Left lobe of liver (tissue), 2 donors: ENCODE measurements around the gene PYY. TPM values are rescaled to one million over a fixed set of nuclear protein-coding genes. Genes with fewer than 3 reads are reported as not detected.

Source experiments
- ATAC-seq: fragments of 200-7000 bp; cut with Tn5 transposase; one replicate; pipeline ENCODE4 v1.9.1; 2020; ENCODE audit warnings: mild to moderate bottlenecking, moderate library complexity
- DNase-seq: peaks from one replicate; pipeline ENCODE4 v3.0.0-alpha.2; 2020; ENCODE audit warnings: low spot score
- total RNA-seq: library from RNA; stranded (reverse); gene quantifications from one replicate; pipeline ENCODE4 v1.2.1, GENCODE V29; 2021
- donor health status: DM: no; HTN: no; CAD: no; lungs with moderate emphysema.
- donor health status: DM: no; HTN: yes; CAD: no.

The PYY gene
- total RNA-seq, 1 donor from 2014 or later = not detected

DNA sequence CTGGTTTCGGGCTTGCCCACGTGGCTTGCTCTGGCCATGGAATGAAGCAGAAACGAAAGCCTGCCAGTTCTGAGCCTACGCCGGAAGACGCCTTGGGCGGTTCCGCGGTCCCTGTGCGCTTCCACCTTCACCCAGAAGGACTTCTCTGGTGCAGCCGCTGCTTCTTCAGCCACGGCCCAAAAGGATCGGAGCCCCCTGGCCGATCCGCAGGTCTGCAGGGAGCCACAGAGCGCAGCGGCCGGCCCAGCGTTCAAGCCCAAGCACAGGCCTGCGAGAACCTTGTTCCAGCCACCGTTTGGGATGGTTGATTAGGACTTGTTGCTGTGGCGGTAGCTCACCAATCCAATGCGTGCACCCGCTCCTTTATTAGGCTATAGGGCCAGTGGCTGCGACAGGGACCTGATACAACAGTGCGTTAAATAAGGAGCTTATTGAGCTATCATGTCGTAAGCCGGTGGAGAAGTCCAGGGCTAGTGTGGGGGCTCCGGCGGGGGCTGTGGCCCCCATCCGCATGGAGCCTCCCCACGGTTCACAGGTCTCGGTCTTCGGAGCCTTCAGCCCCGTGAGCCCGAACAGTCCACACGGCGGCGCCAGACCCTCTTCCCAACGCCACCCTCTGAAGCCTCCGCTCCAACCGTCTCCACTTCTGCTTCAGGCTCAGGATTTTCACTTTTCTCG, 36.3 kb downstream of the PYY start:
- DNase-seq (no peak), ATAC-seq (peak; percentile 85)

DNA sequence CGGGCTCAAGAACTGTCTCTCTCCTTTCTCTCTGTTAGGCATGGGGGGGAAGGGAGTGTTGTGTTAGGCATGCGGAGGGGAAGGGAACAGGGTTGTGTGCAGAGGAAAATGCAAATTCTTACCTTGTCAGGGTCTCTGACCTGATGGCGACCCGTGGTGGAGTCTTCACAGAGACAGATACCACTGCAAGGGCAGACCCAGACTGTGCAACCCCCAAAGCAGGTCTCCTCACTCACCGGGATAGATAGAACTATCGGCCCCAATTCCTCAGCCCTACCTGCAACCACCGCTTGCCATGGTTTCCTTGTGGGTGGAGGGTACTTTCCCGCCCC, 36.8 kb downstream of the PYY start:
- no peak for DNase-seq

GRCh38 chr17:43916385-43916784, 37.4 kb downstream of the PYY start:
- ATAC-seq (no peak), DNase-seq (no peak)

More for the DNA sequence above, 36.8 kb downstream of the PYY start:
- no peak for ATAC-seq

GRCh38 chr17:43915559-43915958, 38.2 kb downstream of the PYY start:
- DNase-seq (no peak), ATAC-seq (no peak)

GRCh38 chr17:43914451-43914850, 39.3 kb downstream of the PYY start:
- no peak for ATAC-seq
- DNase-seq = no peak

DNA sequence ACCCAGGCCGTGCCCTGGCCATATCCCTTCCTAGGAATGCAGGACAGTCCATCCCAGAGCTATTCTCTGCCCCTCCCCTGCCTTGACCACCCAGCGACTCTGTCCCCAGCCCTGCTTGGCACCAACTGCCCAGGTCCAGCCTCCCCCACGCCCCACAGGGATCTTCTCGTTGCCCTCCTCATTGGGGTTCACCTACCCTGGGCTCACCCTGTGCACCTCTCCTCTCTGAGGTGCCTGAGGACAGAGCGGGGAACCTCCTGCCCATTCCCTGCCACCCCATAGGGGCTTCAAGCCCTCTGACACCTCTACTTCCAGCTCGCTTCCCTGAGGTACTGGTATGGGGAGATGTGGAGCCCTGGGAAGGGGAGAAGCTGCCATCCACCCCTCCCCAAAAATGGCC, 40.2 kb downstream of the PYY start:
- ATAC-seq (no peak), DNase-seq (no peak)

- DNase-seq (no peak), ATAC-seq (no peak)
These were observed 41.0 kb downstream of the PYY start for GRCh38 chr17:43912635-43913304.

GRCh38 chr17:43911904-43912303, 41.8 kb downstream of the PYY start:
- no peak for ATAC-seq
- no peak for DNase-seq

GRCh38 chr17:43909537-43910231, 44.1 kb downstream of the PYY start:
- DNase-seq = no peak
- no peak for ATAC-seq

DNA sequence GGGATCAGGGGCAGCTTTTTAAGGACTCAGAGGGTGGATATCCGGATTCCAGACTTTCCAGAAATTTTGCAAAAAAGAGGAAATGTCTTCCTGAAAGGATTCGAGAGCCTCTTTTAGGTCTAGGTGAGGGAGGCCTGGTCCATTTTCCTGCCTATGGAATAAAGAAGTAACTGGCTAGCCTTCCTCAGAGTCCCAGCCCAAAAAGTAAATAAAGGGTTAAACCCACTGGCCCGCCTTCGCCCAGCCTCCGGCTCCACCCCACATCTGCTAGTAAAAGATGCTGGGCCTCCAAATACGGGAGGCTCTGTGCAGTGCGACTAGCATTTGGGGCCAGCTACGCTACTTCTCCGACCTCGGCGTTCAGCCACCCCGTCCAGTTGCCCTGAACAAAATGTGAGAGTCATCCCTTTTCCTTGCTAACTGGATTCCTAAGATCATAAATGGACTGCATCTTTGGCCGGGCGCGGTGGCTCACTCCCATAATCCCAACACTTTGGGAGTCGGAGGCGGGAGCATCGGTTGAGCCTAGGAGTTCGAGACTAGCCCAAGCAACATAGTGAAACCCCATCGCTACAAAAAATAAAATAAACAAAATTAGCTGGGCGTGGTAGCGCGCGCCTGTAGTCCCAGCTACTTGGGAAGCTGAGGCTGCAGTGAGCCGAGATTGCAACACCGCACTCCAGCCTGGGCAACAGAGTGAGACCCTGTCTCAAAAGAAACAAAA, 45.6 kb downstream of the PYY start:
- DNase-seq (no peak), ATAC-seq (peak; percentile 13)

DNA sequence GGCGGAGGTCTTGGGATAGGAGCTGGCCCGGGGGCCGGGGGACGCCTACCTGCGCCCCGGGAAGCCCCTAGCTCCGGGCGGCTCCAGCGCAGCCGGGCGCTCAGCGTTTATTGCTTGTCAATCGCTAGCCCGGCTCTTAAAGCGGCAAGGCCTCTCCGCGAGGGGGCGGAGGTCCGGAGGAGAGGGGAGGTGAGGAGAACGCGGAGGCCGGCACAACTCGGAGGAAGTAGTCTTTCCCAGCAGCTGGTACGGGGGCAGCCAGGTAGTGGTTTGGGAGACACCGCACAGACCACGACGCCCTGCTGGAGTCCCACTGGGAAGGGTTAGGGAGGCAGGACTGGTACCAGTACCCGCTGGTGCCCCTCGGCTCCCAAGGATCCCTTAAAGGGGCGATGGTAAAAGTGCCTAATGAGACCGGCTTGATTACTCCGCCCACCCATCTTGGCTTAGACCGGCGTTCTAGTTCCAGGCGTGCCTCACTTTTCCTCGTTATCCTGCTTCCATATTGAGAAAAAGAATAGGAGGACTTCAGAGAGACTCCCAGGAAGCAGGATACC, 46.2 kb downstream of the PYY start, which contains the start of gene MPP2:
Gene MPP2, minus strand, starts transcription at position 112 of the 557 bp plus-strand sequence. CDS start 3,076 bp downstream, outside the sequence.
- DNase-seq (no peak), ATAC-seq (peak; percentile 13)

GRCh38 chr17:43906951-43907424, 46.8 kb downstream of the PYY start:
- ATAC-seq = no peak

DNA sequence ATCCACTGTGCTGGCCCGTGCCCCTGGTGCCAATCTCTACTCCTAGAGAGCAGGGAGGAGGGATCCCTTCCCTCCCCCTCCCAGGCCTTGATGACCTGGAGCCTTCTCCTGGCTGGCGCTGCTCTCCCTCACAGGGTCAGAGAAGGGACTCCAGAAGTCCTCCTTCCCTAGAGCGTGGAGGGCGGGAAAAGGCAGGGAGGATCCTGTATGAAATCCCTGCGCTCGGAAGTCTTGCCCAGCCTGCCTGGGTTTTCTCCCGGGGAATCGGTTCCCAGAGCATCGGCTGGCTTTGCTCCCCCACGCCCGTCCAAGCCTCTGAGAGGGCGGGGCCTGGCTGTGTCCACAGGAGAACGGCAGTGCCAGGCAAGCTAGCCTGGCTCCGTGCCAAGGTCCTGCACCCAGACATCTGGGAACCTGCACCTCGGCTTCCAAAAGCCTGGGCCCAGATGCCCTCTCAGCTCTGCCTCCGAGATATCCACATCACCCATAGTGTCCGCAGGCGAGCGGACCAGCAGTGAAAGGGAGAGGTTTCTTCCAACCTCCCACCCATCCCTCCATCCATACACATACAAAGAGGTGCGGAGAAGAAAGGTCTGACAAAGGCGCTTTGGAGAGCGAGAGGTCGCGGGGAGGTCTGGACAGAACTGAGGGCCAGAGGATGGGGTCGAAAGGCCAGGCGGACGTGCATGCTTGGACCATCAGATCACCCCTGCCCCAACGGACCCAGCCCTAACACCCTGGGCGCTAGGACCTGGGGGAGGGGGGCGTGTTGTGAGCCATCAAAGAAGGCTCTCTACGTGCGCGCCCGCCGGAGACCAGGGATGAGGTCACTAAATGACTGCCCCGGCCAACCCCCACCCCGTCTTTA, 47.5 kb downstream of the PYY start:
- peak; percentile 53 for DNase-seq
- ATAC-seq = peak; percentile 42

More at GRCh38 chr17:43906951-43907424, 46.8 kb downstream of the PYY start:
- DNase-seq = no peak

DNA sequence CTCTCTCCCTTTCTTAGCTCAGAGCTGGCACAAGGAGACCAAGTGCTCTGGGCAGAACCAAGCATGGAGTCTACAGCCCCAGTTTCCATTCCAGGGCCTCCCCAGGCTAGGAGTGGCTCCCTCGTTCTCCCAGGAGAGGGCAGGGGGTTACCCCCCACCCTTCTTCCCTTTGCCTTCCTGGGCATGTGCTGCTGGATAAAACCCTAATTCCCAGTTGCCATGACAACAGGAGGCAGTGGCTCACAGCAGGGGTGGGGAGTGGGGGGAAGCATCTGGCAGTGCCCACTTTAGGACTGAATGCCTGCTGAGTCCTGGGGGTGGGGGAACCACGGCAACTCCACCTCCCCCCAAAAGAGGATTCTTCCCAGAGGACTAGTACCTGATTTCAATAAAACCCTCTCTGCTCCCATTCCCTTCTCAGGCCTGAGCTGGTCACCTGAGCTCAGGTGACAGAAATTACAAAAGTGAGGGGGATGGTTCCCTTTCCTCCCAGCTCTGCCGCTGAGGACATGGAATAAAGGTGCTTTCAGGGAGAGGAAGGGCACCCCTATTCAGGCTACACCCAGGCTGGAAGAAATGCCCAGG, 48.2 kb downstream of the PYY start:
- ATAC-seq (no peak), DNase-seq (no peak)

Other genes with a start within 250 kb of the PYY start
- gene SOST, start 195.1 kb downstream of the PYY start, total RNA-seq = not detected
- 79.4 TPM for gene DUSP3, start 175.0 kb downstream of the PYY start, total RNA-seq
- not detected for gene CFAP97D1, start 173.5 kb downstream of the PYY start, total RNA-seq
- gene MPP3, start 120.8 kb downstream of the PYY start, total RNA-seq = 2.0 TPM
- not detected for gene CD300LG, start 106.8 kb downstream of the PYY start, total RNA-seq
- 0.10 TPM for gene MPP2, start 46.4 kb downstream of the PYY start, total RNA-seq
- not detected for gene PPY, start 11.5 kb downstream of the PYY start, total RNA-seq
- 51.3 TPM for gene NAGS, start 50.7 kb upstream of the PYY start, total RNA-seq
- 14.4 TPM for gene TMEM101, start 61.0 kb upstream of the PYY start, total RNA-seq
- 22.6 TPM for gene LSM12, start 112.7 kb upstream of the PYY start, total RNA-seq
- 8.9 TPM for gene G6PC3, start 116.8 kb upstream of the PYY start, total RNA-seq
- 16.8 TPM for gene HDAC5, start 169.7 kb upstream of the PYY start, total RNA-seq
- gene HROB, start 188.0 kb upstream of the PYY start, total RNA-seq = 0.38 TPM
- gene ASB16, start 216.8 kb upstream of the PYY start, total RNA-seq = not detected
- gene TMUB2, start 233.0 kb upstream of the PYY start, total RNA-seq = 14.3 TPM
- gene ATXN7L3, start 245.9 kb upstream of the PYY start, total RNA-seq = 26.6 TPM